GM19467 (cell line): Measurements from ENCODE around the gene ZCCHC24.
"Not testable (repeated sequence)": the region's sequence is repeated elsewhere in the genome, so short reads cannot be mapped to it uniquely, and the experiment has no call there.

Experiments used
- ATAC-seq: cut with Tn5 transposase; IDR thresholded peaks from one replicate; pipeline ENCODE4 v1.9.1; 2021; ENCODE audit warnings: mild to moderate bottlenecking, moderate library complexity; ENCODE audit not compliant: unreplicated experiment

The ZCCHC24 gene

GRCh38 chr10:79333513-79333912 lies 111.9 kb downstream of the ZCCHC24 start:
- ATAC-seq = no peak

- not testable (repeated sequence) for ATAC-seq
Observed at GRCh38 chr10:79332610-79333315, 112.7 kb downstream of the ZCCHC24 start.
